Duodenal mucosa (tissue), 2 donors: ENCODE measurements around the gene SPEN.
"Not testable (repeated sequence)": the region's sequence is repeated elsewhere in the genome, so short reads cannot be mapped to it uniquely, and the experiment has no call there.

ENCODE experiments used
- H3K27ac ChIP-seq: one replicate; pipeline ENCODE4 v1.7.0; 2013; ENCODE audit warnings: low read depth, low read length
- H3K27me3 ChIP-seq, 2 donors: one replicate each; pipeline ENCODE4 v1.7.0; 2013; ENCODE audit warnings: low read length in 2 of 2, control low read depth in 1 of 2; ENCODE audit not compliant: insufficient read depth in 2 of 2, control insufficient read depth in 1 of 2
- H3K36me3 ChIP-seq, 2 donors: one replicate each; pipeline ENCODE4 v1.7.0; 2013; ENCODE audit warnings: low read length in 2 of 2, control low read depth in 1 of 2; ENCODE audit not compliant: insufficient read depth in 2 of 2, control insufficient read depth in 1 of 2
- H3K4me1 ChIP-seq, 2 donors: one replicate each; pipeline ENCODE4 v1.7.0; 2013; ENCODE audit warnings: low read length in 2 of 2, control low read depth in 1 of 2; ENCODE audit not compliant: insufficient read depth in 2 of 2, control insufficient read depth in 1 of 2
- H3K4me3 ChIP-seq, 2 donors: one replicate each; pipeline ENCODE4 v1.7.0; 2013; ENCODE audit warnings: low read length in 2 of 2, low read depth in 1 of 2
- H3K9ac ChIP-seq, 2 donors: one replicate each; pipeline ENCODE4 v1.7.0; 2013; ENCODE audit warnings: low read length in 2 of 2, low read depth in 1 of 2
- H3K9me3 ChIP-seq, 2 donors: one replicate each; pipeline ENCODE4 v1.7.0; 2013; ENCODE audit warnings: low read length in 2 of 2, control low read depth in 1 of 2; ENCODE audit not compliant: control insufficient read depth in 1 of 2

SPEN gene

GRCh38 chr1:15846056-15846455, 1.5 kb upstream of the SPEN start:
- H3K9ac ChIP-seq, H3K36me3 ChIP-seq, H3K9me3 ChIP-seq, H3K27me3 ChIP-seq, H3K27ac ChIP-seq, H3K4me3 ChIP-seq: not testable (repeated sequence)
- H3K4me1 ChIP-seq: peaks cover 13 to 16% of the 10 kb centered on the region in 2 donors

GRCh38 chr1:15847893-15848142, 311 bp downstream of the SPEN start:
- no peaks in the 10 kb centered on the region for H3K9me3 ChIP-seq
- H3K9ac ChIP-seq: peak overlapping the region; percentile 85 to 95
- H3K36me3 ChIP-seq: no peaks in the 10 kb centered on the region
- peak overlapping the region; percentile 84 for H3K27ac ChIP-seq
- peak overlapping the region; percentile 89 to 95 for H3K4me3 ChIP-seq
- no peaks in the 10 kb centered on the region for H3K27me3 ChIP-seq
- H3K4me1 ChIP-seq: peaks cover 13 to 28% of the 10 kb centered on the region in 2 donors

- Histone ChIP-seq H3K27me3 (no peaks in the 10 kb centered on the region), H3K4me3 (peak overlapping the region; percentile 89 to 95), H3K4me1 (peaks cover 13 to 28% of the 10 kb centered on the region in 2 donors), H3K36me3 (no peaks in the 10 kb centered on the region), H3K9ac (peak overlapping the region; percentile 85 to 95), H3K27ac (peak overlapping the region; percentile 84), H3K9me3 (no peaks in the 10 kb centered on the region)
These were observed 829 bp downstream of the SPEN start for GRCh38 chr1:15848143-15848928.

GRCh38 chr1:15848929-15849774, 1.6 kb downstream of the SPEN start:
- H3K4me1 ChIP-seq: peaks cover 13 to 25% of the 10 kb centered on the region in 2 donors

GRCh38 chr1:15849775-15850324, 2.3 kb downstream of the SPEN start:
- H3K4me3 ChIP-seq: peak overlapping the region; percentile 89 to 95
- H3K4me1 ChIP-seq: peaks cover 13 to 24% of the 10 kb centered on the region in 2 donors
- no peaks in the 10 kb centered on the region for H3K36me3 ChIP-seq
- no peaks in the 10 kb centered on the region for H3K9me3 ChIP-seq
- H3K27ac ChIP-seq: peak overlapping the region; percentile 84
- peak overlapping the region; percentile 85 to 95 for H3K9ac ChIP-seq
- H3K27me3 ChIP-seq: no peaks in the 10 kb centered on the region

More at GRCh38 chr1:15848929-15849774, 1.6 kb downstream of the SPEN start:
- Histone ChIP-seq H3K27ac (peak overlapping the region; percentile 84), H3K9ac (peak overlapping the region; percentile 85 to 95), H3K9me3 (no peaks in the 10 kb centered on the region), H3K27me3 (no peaks in the 10 kb centered on the region), H3K36me3 (no peaks in the 10 kb centered on the region), H3K4me3 (peak overlapping the region; percentile 89 to 95)

GRCh38 chr1:15850471-15851001, 3.0 kb downstream of the SPEN start:
- Histone ChIP-seq H3K4me1 (peaks cover 8 to 24% of the 10 kb centered on the region in 2 donors), H3K27me3 (no peaks in the 10 kb centered on the region), H3K9ac (peak overlapping the region; percentile 85 to 95), H3K27ac (no peak overlapping the region), H3K4me3 (peak overlapping the region; percentile 89 to 95), H3K36me3 (no peaks in the 10 kb centered on the region), H3K9me3 (no peaks in the 10 kb centered on the region)

- Histone ChIP-seq H3K4me1 (peaks cover 8 to 24% of the 10 kb centered on the region in 2 donors), H3K36me3 (no peaks in the 10 kb centered on the region), H3K27me3 (no peaks in the 10 kb centered on the region), H3K4me3 (no peak overlapping the region), H3K27ac (no peak overlapping the region), H3K9ac (no peak overlapping the region), H3K9me3 (no peaks in the 10 kb centered on the region)
These were observed 3.9 kb downstream of the SPEN start for GRCh38 chr1:15851210-15852035.

GRCh38 chr1:15852036-15852827, 4.7 kb downstream of the SPEN start:
- no peaks in the 10 kb centered on the region for H3K9me3 ChIP-seq
- H3K4me1 ChIP-seq: peaks cover 8 to 24% of the 10 kb centered on the region in 2 donors
- H3K27me3 ChIP-seq: no peaks in the 10 kb centered on the region
- H3K9ac ChIP-seq: no peak overlapping the region
- no peak overlapping the region for H3K27ac ChIP-seq
- H3K36me3 ChIP-seq: no peaks in the 10 kb centered on the region
- no peak overlapping the region for H3K4me3 ChIP-seq

- Histone ChIP-seq H3K9me3 (no peaks in the 10 kb centered on the region), H3K36me3 (no peaks in the 10 kb centered on the region), H3K4me1 (peaks cover 8 to 24% of the 10 kb centered on the region in 2 donors), H3K9ac (no peak overlapping the region), H3K27ac (no peak overlapping the region), H3K4me3 (no peak overlapping the region), H3K27me3 (no peaks in the 10 kb centered on the region)
These were observed 5.4 kb downstream of the SPEN start for GRCh38 chr1:15852828-15853302.
